Fibroblast of peridontal ligament (primary cell): ENCODE measurements around the gene PCSK4.
"Not testable (repeated sequence)": the region's sequence is repeated elsewhere in the genome, so short reads cannot be mapped to it uniquely, and the experiment has no call there.

ENCODE experiments used
- DNase-seq: peaks from one replicate; pipeline ENCODE4 v3.0.0-alpha.2; 2010; ENCODE audit errors: extremely low read depth

PCSK4 gene

GRCh38 chr19:1522061-1522460 is 31.9 kb upstream of the PCSK4 start:
- no peak for DNase-seq

GRCh38 chr19:1521636-1522035 is 31.5 kb upstream of the PCSK4 start:
- DNase-seq: no peak

GRCh38 chr19:1520203-1520780 is 30.1 kb upstream of the PCSK4 start:
- no peak for DNase-seq

- DNase-seq: not testable (repeated sequence)
Observed at GRCh38 chr19:1519802-1520201, 29.7 kb upstream of the PCSK4 start.

- DNase-seq: no peak
Observed at GRCh38 chr19:1518471-1518870, 28.3 kb upstream of the PCSK4 start.

GRCh38 chr19:1516395-1516753 is 26.2 kb upstream of the PCSK4 start:
- no peak for DNase-seq

- no peak for DNase-seq
Observed at GRCh38 chr19:1514986-1515721, 25.0 kb upstream of the PCSK4 start.

GRCh38 chr19:1514295-1514661 is 24.1 kb upstream of the PCSK4 start:
- no peak for DNase-seq

GRCh38 chr19:1513499-1514294 is 23.5 kb upstream of the PCSK4 start:
- peak; percentile 43 for DNase-seq

- peak; percentile 26 for DNase-seq
Observed at GRCh38 chr19:1512671-1513498, 22.7 kb upstream of the PCSK4 start, which contains the start of gene ADAMTSL5. ADAMTSL5 (minus strand) TSS chr19:1513019; CDS start chr19:1510943, 2,076 bp downstream.

GRCh38 chr19:1511318-1512317 is 21.5 kb upstream of the PCSK4 start:
- DNase-seq: no peak

GRCh38 chr19:1510807-1511206 is 20.7 kb upstream of the PCSK4 start:
- DNase-seq: no peak

- no peak for DNase-seq
Observed at GRCh38 chr19:1510442-1510806, 20.3 kb upstream of the PCSK4 start.

- DNase-seq: no peak
Observed at GRCh38 chr19:1509602-1510441, 19.7 kb upstream of the PCSK4 start.

- no peak for DNase-seq
Observed at GRCh38 chr19:1508507-1508856, 18.3 kb upstream of the PCSK4 start.

GRCh38 chr19:1507763-1508506 is 17.8 kb upstream of the PCSK4 start:
- peak; percentile 95 for DNase-seq

- no peak for DNase-seq
Observed at GRCh38 chr19:1507192-1507660, 17.1 kb upstream of the PCSK4 start.

- no peak for DNase-seq
Observed at GRCh38 chr19:1505991-1506881, 16.1 kb upstream of the PCSK4 start.
